Stimulated activated CD4-positive, alpha-beta T cell treated with anti-CD3 and anti-CD28 coated beads, Interleukin-1b, Interleukin-23, amount 100 ng/mL, for 4 hours (primary cell): ENCODE data around the gene PTPRN2.
"Not testable (repeated sequence)": the region's sequence is repeated elsewhere in the genome, so short reads cannot be mapped to it uniquely, and the experiment has no call there.

Experiments used
- DNase-seq, 2 donors: peaks; one replicate each; pipeline ENCODE4 v3.0.0-alpha.2; 2020; ENCODE audit warnings: low read depth in 2 of 2

Gene PTPRN2

DNA sequence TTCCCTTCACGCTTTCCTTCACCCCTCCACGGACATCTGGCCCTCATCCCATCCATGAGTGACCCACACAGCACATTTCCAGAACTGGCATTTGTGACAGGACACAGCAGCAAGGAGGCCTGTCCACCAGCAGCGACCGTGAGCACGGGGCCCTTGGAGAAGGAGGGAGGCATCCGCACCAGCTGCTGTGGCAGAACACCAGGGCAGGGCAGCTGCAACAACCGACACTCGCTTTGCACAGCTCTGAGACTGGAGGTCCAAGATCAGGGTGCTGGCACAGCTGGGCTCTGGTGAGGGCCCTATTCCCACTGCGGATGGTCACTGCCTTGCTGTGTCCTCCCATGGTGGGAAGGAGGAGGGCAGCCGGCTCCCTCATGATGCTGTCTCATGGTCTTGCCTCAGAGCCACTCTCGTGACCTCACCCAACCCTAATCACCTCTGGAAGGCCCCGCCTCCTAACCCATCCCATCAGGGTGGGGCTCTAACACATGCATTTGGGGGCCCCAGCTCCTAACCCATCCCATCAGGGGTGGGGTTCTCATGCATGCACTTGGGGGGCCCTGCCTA is 36.7 kb downstream of the PTPRN2 start:
- DNase-seq, result no peak

DNA sequence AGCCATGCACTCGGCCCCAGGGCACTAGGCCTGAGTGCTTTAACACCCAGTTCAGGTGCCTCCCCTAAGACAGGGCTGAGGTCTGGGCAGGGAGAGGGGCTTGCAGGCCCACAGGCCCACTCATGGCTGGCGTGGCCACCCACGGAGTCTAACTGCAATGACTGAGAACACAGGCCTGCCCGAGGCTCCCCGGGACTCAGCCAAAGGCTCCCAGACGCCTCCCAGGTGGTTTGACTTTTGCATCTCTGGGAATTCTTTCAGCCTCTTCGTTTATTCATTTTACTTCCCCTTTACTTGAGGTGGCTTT is 37.3 kb downstream of the PTPRN2 start:
- no peak for DNase-seq

DNA sequence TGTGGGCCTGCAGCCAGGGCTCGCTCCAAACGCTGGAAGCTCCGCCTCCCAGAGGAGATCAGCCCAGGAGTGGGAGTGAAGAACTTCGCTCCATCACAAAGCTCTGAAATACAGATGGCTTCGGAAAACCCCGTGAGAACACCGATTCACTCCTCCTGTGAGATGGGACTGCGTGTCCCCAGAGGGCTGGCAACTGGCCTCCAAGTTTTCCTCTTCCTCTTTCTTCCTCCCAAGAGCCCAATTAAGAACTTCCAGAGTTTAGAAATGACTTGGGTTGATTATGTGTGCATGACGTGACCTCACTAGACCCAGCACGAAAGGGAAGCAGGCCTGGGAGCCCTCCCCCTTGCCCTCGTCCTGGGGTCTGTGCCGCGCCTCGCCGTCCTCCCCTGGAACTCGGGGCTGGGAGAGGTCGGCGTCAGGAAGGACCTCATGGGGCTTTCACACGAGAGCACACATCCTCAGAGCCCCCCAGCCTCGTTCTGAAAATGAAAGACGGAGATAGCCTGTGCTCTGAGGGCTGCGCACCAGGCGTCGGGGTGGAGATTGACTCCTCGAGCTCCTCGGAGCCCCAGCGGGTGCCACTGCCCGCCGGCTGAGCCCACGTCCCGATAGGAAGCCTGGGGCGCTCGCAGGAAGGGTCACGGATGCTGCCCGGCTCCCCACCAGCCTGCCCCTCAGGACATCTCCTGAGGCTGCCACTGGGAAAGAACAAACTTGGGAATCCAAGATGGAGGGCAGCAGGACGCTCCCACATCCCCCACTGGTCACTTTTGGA is 37.8 kb downstream of the PTPRN2 start:
- no peak for DNase-seq

DNA sequence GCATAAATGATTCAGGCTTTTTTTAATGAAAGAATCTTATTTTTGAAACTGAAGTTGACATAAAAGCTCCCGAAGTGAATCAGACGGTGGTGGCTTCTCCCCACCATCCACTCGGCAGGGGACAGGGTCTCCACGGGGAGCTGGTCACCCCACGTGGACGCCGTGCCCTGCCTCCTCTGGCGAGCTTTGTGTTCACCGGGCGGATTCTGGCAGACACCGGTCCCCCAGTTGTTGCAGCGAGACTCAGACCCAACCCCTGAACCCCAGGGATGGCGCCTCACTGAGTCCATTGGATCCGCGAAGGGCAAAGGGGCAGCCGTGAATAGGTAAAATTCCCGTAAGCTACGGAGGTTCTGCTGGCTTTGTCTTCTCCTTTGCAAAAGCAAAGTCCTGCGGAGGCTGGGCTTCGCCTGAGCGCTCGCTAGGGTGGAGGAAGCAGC is 38.4 kb downstream of the PTPRN2 start:
- no peak for DNase-seq

DNA sequence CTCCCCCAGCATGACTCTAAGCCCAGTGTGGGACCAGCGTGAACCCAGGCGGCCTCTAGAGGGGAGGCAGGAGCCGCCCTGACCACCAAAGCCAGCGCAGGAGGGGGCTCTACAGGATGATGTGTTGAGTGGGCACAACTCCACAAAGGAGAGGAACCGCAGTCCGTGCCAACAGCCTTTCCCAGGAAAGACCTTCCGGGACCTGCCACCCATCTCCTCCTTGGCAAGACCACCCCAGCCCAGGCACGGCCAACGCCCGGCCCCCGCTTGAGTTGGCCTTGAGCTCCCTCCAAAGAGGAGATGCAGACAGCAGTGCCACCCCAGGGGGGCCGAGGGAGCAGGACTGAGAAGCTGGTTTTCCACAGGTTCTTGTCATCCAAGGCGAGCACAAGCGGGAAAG is 38.9 kb downstream of the PTPRN2 start:
- DNase-seq, result no peak

DNA sequence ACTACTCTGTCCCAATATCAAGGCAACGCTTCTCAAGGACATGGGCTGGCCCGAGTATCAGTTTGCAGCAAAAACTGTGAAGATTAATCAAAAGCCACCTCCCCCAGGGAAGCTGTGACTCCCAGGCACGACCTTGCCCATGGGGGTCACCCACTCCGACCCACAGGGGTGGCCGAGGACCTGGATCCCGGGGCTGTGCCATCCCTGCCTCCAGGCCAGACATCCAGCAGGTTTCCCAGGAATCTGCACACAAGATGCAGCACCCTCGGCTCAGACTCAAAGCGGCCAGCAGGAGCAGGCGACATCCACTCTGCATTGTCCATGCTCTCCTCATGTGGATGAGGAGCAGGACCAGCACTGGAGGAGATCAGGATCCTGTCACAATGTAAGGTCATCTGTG is 39.8 kb downstream of the PTPRN2 start:
- DNase-seq, result no peak

DNA sequence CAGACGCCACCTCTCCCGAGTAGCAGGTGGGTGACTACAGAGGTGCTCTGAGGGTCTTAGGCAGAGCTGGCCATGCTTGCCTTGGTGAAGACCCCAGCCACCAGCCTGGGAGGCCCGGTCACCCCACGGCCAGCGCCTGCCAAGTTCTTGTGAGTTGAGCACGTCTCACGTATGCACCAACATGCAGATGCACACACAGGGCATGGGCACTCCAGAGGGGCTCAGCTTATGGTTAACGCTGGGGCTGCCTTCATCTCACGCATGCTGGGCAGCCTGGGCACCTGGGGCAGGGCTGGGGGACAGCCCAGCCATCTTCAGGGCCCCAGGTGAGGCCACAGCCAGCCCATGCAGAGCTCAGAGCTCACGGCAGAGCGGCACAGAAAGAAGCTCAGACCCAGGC is 41.0 kb downstream of the PTPRN2 start:
- DNase-seq, result no peak

DNA sequence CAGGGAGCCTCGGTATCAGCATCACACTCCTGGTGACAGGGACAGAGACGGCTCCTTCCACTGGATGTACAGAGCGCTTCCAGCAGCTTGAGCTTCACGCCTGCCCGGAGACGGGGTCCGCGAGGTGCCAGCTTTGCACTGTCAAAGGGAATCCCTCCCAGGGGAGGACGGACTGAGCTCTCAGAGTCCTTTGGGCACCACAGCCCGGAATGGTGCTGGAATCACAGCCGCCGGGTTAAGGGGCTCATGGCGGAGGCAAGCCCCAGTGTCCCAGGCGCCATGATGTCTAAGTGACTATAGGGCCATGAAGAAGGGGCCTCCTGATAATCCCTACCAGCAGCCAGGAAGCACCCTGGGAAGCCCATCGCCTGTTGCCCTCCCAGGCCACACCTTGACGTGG is 41.4 kb downstream of the PTPRN2 start:
- DNase-seq, result no peak

DNA sequence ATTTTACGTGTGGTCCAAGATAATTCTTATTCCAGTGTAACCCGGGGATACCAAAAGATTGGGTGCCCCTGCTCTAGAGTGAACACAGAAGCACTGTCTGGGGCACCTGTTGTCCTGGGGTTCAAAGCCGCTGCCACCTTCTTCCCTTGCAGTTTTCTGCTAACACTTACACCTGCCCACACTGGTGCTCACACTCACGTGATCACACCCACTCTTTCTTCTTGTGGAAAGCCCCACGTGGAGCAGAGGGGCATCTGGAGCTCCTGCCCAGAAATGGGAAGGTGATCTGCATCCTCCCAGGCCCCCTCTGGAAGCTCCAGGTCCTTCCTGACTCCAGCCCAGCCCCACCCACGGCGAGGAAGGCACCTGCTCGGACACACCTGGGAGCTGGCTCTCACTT is 42.9 kb downstream of the PTPRN2 start:
- no peak for DNase-seq

DNA sequence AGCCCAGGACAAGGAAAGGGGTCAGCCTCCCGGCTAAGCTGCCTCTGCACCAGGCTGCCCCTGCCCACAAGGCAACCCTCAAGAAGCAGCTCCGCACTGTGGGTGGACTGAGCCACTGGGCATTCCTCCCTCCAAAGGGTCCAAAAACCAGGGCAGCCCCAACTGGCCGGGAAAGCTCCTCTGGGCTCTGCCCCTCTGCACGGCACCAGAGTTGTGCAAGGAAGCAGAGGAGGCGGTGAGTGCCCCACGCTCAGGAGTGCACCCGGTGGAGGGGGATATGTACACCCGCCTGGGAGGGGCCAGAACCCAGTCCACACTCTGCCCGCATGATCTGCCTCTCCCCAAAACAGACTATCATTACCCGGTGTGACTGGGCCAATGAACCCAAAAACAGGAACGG is 43.8 kb downstream of the PTPRN2 start:
- DNase-seq, result no peak

DNA sequence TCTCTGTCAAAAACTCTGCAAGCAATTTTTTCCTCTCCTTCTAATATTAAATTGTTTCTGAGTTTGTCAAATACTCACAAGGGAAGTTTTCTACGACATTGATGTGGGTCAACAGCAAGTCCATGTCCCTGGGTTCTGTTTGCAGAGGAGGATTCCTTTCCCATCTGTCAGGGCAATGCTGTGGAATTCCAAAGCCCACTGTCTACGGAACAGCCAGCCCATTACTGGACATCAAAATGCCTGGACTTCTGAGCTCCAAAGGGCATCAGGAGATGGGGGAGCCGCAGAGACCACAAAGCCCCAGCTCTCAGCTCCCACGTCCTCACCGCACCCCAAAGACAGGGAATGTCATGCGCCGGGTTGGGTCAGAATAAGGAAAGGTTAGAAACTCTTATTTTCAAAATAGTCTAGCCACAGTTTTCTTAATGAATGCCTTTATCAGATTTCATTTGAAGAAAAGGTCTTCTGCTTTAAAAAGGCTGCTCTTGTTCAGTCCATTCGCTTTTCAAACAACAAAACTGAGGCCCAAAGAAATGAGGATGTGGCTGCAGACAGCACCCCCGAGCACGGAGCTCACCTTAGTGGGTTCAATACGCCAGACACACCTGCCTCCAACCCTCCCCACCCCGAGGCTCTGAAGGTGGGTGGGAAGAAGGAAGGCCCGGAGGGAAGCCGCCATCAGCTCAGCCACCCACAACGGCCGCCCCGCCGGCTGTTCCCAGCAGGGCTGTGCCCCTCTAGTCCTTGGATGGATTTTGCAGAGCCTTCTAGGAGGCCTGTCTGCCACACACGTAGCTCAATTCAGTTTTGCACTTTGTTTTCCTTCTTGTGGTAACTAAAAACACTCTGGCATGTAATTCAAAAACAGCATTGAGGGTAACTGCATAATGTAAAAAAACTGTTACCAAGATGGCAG is 44.7 kb downstream of the PTPRN2 start:
- DNase-seq, result no peak

DNA sequence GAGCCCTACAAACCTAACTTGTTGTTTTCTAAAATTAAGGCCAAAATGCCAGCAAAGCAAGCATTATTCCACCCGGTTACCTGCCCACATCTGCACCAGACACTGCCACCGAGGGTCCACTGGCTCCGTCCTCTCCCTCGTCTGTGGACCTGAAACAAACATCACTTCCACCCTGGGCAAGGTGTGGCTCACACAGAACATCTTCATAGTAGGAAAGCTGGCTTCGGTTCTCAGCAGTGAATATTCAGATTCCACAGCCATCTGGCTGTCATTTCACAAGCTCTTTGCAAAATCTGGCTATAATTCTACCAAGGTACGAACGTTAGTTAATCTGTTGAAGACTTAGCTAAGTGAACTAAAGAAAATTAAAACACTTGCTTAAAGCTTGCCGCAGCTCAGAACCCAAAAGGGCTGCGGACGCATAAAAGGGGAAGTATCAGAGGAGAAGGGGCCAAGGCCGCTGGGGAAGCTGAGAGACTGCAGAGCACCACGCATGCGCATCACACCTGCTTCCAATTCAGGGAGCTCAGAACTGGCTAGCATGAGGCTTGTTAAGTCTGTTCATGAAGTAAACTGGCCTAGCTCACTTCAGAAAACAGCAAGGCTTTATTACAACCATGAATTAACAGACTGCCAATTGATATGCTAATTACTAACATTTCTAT is 46.1 kb downstream of the PTPRN2 start:
- DNase-seq, result no peak

DNA sequence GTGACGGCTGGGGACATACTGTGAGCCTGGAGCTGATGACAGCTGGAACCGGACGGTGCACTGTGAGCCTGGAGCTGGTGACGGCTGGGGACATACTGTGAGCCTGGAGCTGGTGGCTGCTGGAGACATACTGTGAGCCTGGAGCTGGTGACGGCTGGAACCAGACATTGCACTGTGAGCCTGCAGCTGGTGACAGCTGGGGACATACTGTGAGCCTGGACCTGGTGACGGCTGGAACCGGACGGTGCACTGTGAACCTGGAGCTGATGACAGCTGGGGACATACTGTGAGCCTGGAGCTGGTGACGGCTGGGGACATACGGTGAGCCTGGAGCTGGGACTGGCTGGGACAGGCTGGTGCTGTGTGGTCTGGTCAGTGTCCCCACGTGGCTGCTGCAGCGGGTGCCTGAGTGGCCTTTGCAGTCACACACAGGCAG is 47.9 kb downstream of the PTPRN2 start:
- DNase-seq, result no peak

DNA sequence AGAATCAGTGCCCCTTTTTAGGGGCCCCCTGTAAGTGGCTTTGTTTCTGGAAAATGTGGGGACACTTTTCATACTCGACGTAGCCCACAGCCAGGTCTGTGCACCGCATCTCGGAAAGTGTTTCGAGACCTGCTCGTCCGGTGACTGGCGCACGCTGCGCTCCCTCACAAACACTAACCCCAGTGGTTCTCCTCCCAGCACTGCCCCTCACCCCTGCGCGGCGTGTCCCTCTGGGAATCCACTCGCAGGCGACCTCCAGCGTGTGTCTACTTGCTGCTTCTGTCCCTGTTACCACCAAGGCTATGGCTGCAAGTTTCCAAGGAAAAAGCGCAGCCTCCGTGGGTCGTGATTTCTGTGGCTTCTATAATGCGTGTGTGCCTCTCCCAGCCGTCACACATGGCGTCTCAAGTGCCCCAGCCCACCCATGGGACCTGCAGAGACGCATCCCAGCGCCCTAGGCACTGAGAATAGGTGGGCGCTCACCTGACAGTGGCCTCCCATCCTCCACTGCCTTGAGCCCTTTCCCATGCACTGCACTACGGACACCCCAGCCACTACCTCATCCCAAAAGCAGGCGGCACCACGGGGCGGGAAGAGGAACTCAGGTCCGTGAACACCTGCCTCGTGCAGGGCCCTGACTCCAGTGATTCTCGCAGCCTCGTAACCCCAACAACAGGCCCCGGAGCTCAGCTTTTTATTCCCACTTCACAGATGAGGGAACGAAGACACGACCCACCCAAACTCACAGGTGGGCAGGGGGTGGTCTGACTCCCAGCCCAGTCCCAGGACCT is 49.3 kb downstream of the PTPRN2 start:
- no peak for DNase-seq

DNA sequence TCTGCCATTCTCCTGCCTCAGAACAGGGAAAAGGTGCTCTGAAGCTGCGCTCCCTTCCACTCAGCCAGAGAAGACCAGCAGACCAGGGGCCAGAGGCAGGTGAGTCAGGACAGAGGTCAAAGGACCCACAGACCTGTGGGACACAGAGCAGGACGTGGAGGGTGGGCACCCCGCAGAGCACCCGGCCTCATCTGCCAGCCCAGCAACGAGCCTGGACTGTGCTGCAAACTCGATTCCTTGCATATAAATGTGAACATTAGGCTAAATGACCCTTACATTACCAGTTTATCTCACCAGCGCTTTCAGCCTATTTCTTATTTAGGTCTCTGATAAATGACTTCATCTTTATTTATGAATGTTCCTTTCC is 50.1 kb downstream of the PTPRN2 start:
- no peak for DNase-seq

DNA sequence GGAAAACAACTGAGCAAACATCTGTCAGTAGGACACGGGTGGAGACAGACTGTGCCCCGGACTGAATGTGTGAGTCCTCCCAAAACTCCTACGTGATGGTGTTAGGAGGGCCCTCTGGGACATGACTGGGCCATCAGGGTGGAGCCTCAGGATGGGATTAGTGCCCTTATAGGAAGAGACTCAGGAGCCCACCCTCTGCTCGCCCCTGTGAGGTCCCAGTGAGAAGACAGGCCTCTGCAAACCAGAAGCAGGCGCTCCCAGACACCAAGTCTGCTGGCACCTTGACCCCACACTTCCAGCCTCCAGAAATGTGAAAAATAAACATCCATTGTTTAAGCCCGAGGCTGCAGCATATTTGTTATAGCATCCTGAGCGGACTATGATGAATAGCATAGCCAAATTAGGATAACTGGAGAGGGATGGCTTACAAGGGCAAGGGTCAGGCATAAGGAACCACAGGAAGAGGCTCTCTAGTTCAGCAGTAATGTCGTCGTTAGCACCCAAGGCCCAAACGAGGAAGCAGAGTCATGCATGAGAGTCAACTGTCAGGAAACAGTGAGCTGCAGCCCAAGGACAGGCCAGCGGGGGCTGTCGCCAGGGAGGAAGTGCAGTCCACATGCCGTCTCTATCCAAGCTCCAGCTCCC is 50.6 kb downstream of the PTPRN2 start:
- no peak for DNase-seq

DNA sequence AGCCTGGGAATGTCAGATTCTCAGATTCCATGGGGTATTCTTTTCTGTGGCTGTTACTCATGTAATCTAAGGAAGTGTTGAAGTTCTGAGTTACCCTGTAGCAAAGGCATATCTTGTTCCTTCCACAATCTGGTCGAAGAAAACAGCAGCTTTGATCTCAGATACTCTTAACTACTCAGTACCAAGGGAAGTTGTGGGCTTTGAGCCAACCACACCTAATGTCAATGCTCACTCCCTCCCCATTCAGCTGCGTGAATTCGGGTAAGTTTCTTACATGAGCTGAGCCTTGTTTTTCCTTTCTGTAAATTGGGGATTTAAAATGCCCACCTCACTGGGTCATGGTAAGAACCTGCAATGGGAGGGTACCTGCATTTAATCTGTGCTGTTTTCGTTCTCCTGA is 52.5 kb downstream of the PTPRN2 start:
- no peak for DNase-seq

DNA sequence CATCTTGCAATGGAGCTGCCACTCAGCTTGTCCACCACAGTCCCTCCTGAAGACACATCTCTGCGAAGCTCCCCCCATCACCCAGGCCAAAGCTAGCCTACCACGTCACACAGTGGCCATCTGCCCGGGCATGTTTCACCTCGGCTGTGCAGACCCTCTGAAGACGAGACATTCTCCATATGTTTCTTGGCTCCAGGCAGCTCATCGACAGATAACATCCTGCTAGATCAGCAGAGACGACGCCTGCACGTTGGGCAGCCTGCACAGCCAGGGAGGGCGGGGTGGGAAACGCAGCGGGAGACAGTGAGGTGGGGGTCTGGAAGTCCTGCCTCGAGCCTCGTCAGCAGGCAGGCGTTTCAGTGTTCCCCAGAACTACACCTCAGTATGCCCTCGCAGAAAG is 53.0 kb downstream of the PTPRN2 start:
- DNase-seq, result no peak

DNA sequence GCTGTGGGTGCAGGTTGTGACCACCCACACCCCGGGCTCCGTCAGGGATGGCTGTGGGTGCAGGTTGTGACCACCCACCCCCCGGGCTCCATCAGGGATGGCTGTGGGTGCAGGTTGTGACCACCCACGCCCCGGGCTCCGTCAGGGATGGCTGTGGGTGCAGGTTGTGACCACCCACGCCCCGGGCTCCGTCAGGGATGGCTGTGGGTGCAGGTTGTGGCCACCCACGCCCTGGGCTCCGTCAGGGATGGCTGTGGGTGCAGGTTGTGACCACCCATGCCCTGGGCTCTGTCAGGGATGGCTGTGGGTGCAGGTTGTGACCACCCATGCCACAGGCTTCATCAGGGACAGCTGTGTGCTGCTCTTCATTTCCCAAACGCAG is 53.5 kb downstream of the PTPRN2 start:
- not testable (repeated sequence) for DNase-seq

DNA sequence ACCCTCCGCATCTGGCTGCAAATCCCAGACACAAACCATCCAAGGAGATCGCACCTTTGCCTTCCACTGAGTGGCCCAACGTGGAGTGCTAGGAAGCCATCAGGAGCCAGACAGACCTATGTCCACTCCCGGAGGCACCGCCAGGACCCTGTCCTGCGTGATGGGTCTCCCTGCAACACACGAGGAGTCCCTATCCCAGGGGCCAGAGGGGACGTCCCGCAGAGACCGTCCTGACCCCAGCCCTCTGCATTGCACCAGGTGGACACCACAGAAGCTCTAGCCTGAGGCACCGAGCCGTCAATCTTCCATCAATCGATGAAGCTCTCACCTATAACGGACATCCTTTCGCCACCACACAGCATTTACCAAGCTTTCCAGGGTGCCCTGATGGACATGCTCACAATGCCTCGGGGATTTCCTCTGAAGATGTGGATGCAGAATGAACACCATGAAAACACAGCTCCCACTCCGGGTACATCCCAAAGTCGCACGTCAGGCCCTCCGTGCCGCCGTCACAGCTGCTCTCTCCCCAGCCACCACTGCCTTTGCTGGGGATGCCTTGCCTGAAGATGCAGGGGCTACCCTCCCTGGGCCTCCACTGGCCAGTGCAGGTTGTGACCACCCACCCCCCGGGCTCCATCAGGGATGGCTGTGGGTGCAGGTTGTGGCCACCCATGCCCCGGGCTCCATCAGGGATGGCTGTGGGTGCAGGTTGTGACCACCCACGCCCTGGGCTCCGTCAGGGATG is 54.1 kb downstream of the PTPRN2 start:
- DNase-seq, result no peak
